Activated B cell treated with CpG ODN at 0.5 μM for 24 hours (primary cell): ENCODE results near the gene PITHD1. TPM values are rescaled to one million over a fixed set of nuclear protein-coding genes. Genes with fewer than 3 reads are reported as not detected.
A peak's percentile ranks its signal among the peaks of the same experiment; 100 is the strongest.

ENCODE experiments used
- ATAC-seq: fragments of 200-7000 bp; cut with Tn5 transposase; one replicate; pipeline ENCODE4 v1.10.0; 2021; ENCODE audit warnings: low read depth, mild to moderate bottlenecking, moderate library complexity
- CTCF ChIA-PET: fragments of 350-600 bp; sonication (Branson Sonifier 250); formaldehyde crosslinking; loops from one replicate; lab custom pipeline; 2021; ENCODE audit warnings: antibody characterized with exemption; lab: Charles Lee
- POLR2A ChIA-PET: fragments of 350-600 bp; sonication (Branson Sonifier 250); formaldehyde crosslinking; loops from one replicate; lab custom pipeline; 2021; ENCODE audit warnings: antibody characterized with exemption; lab: Charles Lee
- DNase-seq: peaks from one replicate; pipeline ENCODE4 v3.0.0; 2022
- H3K27ac Mint-ChIP-seq: one replicate; pipeline ENCODE4 v1.8.0; 2020; ENCODE audit warnings: mixed read lengths
- H3K27me3 Mint-ChIP-seq: one replicate; pipeline ENCODE4 v1.8.0; 2021; ENCODE audit warnings: mixed read lengths
- H3K36me3 Mint-ChIP-seq: one replicate; pipeline ENCODE4 v1.8.0; 2021; ENCODE audit warnings: low read depth, mixed read lengths
- H3K4me1 Mint-ChIP-seq: one replicate; pipeline ENCODE4 v1.8.0; 2021; ENCODE audit warnings: mixed read lengths
- H3K4me3 Mint-ChIP-seq: one replicate; pipeline ENCODE4 v1.8.0; 2020; ENCODE audit warnings: mild to moderate bottlenecking, mixed read lengths
- H3K9me3 Mint-ChIP-seq: one replicate; pipeline ENCODE4 v1.8.0; 2020; ENCODE audit warnings: mixed read lengths
- intact Hi-C: fragments of 100-400 bp; cut with micrococcal nuclease; formaldehyde crosslinking; loops from one replicate; pipeline ENCODE4 v1.15.1; 2024
- total RNA-seq: library from RNA; stranded (reverse); gene quantifications from 2 replicates; pipeline ENCODE4 v1.2.3, GENCODE V29; 2022
- TF ChIP-seq, protein P1 (sequence below): fragments of 200-600 bp; IDR thresholded peaks from one replicate; pipeline ENCODE4 v1.8.0; 2022; ENCODE audit warnings: antibody characterized with exemption, mild to moderate bottlenecking

The PITHD1 gene
- total RNA-seq, 1 donor from 2014 or later: 58.7 TPM

DNA sequence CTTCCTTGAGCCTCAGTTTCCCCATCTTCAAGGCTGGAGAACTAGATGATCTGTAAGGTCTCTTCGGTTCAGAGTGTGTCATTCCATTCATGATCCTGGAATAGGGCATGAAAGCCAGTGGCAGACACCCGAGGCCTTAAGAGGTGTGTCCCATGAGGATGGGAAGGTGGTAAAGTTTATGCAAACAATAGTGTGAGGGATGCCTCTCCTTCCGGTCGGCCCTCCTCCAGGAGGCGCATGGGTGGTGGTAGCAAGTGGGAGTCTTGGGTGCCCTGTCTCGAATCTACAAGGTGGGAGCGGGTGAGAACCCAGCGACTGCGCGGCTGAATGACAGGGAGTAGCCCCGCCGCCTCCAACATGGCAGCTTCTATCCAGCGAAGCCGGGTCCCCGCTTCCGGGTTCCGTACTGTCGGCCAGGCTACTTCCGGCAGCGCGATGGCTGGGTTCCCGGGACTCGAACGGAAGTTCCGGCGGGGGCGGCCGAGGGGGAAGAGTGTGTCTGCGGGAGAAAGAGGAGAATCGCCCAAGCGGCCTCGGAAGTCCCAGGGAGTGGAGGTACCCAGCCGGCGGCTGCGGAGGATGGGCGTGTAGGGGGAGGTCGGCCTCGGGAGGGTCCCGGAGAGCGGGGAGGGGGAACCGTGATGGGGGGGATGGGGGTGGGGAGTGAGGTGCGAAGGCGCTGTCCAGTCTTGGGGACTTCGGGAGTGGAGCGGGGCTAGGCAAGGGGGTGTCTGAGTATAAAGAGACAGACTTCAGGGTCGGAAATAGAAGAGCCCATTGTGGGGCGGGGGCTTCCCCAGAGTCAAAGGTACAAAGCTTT lies 12.7 kb downstream of the PITHD1 start, which contains the start of gene LYPLA2:
LYPLA2 (plus strand) TSS at position 450 of the 820 bp plus-strand sequence. CDS start 1,538 bp downstream, outside the sequence.
- peak; percentile 90 for ATAC-seq

DNA sequence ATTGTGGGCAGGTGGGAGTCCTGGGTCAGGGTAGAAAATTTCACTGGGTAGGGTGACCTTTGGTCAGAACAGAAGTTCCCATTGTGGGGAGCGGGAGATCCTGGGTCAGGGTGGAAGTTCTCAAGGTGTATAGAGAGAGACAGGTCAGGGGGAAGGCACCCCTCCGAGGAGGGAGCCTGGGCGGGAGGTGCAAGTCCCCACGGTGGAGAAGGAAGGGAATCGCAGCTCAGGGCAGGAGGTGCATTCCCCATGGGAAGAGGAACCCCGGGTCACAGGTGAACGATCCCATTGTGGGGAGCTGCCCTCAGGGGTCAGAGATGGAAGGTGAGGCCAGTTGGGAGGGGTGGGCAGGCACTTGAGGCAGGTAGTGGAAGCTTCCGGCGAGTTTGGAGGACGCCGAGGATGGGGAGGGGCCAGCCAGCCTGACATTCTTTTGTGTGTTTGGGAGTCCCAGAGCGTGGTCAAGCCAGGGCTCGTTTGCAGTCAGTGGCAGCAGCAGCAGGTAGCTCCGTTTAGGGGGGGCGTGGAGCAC lies 13.4 kb downstream of the PITHD1 start:
- ATAC-seq (peak; percentile 26), DNase-seq (no peak)
- ChIA-PET POLR2A (interaction anchor here (0.7 to 6.2 kb wide), 13 partner anchors 8 to 188 kb away, joined by 3 to 61 read pairs (median 5); partner anchors contain the start of genes CNR2, GALE, HMGCL and PITHD1), CTCF (interaction anchor here (0.5 to 1.5 kb wide), 4 partner anchors 12 to 597 kb away, joined by 3 to 5 read pairs (median 4); no protein-coding TSS in a partner anchor)
- H3K36me3 Mint-ChIP-seq: peaks cover 58% of the 10 kb centered on the region
- TF ChIP-seq, protein P1, sequence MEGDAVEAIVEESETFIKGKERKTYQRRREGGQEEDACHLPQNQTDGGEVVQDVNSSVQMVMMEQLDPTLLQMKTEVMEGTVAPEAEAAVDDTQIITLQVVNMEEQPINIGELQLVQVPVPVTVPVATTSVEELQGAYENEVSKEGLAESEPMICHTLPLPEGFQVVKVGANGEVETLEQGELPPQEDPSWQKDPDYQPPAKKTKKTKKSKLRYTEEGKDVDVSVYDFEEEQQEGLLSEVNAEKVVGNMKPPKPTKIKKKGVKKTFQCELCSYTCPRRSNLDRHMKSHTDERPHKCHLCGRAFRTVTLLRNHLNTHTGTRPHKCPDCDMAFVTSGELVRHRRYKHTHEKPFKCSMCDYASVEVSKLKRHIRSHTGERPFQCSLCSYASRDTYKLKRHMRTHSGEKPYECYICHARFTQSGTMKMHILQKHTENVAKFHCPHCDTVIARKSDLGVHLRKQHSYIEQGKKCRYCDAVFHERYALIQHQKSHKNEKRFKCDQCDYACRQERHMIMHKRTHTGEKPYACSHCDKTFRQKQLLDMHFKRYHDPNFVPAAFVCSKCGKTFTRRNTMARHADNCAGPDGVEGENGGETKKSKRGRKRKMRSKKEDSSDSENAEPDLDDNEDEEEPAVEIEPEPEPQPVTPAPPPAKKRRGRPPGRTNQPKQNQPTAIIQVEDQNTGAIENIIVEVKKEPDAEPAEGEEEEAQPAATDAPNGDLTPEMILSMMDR: no peak
- H3K4me1 Mint-ChIP-seq: peaks cover 26% of the 10 kb centered on the region
- H3K4me3 Mint-ChIP-seq: peak overlapping the region; percentile 99
- intact Hi-C loops: loop anchor here (1.0 to 2.0 kb wide), 3 partner anchors 9 to 41 kb away; partner anchors contain the start of genes GALE and PITHD1
- H3K9me3 Mint-ChIP-seq: no peaks in the 10 kb centered on the region
- H3K27me3 Mint-ChIP-seq: no peaks in the 10 kb centered on the region
- peak overlapping the region; percentile 95 for H3K27ac Mint-ChIP-seq

More for the DNA sequence above, 12.7 kb downstream of the PITHD1 start, which contains the start of gene LYPLA2:
- Mint-ChIP-seq H3K27me3 (no peaks in the 10 kb centered on the region), H3K27ac (peak within 1 kb of the TSS; percentile 95), H3K9me3 (no peaks in the 10 kb centered on the region), H3K4me1 (peaks cover 26% of the 10 kb centered on the region), H3K36me3 (peaks cover 62% of the 10 kb centered on the region), H3K4me3 (peak within 1 kb of the TSS; percentile 99)
- intact Hi-C loops: loop anchor here (1.0 to 2.0 kb wide), 3 partner anchors 9 to 40 kb away; partner anchors contain the start of genes GALE and PITHD1
- TF ChIP-seq, protein P1: no peak
- CTCF ChIA-PET: interaction anchor here (0.5 to 1.5 kb wide), 6 partner anchors 13 to 596 kb away, joined by 3 to 5 read pairs (median 4); no protein-coding TSS in a partner anchor
- POLR2A ChIA-PET: interaction anchor here (0.6 to 6.2 kb wide), 15 partner anchors 10 to 1906 kb away, joined by 3 to 61 read pairs (median 5); partner anchors contain the start of genes CNR2, GALE, HMGCL and HNRNPR
- DNase-seq: peak; percentile 81

DNA sequence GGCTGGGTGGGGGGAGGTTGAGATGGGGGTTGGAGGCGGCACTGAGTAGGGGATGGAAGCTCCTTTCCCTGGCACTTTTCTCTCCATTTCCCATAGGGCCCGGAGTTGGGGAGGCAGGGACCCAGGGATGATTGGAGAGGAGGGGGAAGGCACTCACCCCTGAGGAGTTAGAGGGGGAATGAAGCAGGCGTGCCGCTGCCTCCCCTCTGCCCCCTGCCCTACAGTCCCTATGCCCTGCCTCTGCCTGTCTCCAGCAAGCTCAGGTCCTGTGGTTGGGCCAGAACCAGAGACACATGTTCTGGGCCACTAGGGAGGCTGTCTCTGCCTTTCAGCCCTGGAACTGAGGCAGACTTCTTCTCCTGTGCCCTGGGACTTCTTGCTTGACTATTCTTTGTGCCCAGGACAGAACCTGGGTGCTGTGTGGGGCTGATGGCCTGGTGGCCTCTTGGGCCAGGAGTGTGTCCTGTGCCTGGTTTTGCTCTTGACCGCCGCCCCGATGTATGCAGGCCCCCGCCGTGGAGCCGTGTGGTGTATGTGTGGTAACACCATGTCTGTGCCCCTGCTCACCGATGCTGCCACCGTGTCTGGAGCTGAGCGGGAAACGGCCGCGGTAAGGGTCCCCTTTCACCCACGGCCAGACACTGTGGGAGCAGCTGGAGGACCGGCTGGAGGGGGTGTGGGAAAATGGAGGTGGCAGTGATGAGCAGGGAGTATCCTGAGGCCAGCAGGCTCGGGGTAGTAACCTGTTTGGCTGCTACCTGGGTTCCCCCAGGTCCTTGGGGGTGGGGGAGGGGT lies 14.1 kb downstream of the PITHD1 start:
- H3K27ac Mint-ChIP-seq: peak overlapping the region; percentile 95
- POLR2A ChIA-PET: interaction anchor here (0.7 to 6.2 kb wide), 8 partner anchors 8 to 188 kb away, joined by 3 to 61 read pairs (median 6); partner anchors contain the start of genes CNR2, GALE, HMGCL and PITHD1
- H3K4me1 Mint-ChIP-seq: peaks cover 26% of the 10 kb centered on the region
- peak overlapping the region; percentile 99 for H3K4me3 Mint-ChIP-seq
- H3K9me3 Mint-ChIP-seq: no peaks in the 10 kb centered on the region
- peaks cover 56% of the 10 kb centered on the region for H3K36me3 Mint-ChIP-seq
- CTCF ChIA-PET: interaction anchor here (1.0 to 1.5 kb wide), 3 partner anchors 12 to 124 kb away, joined by 3 to 4 read pairs (median 3); no protein-coding TSS in a partner anchor
- H3K27me3 Mint-ChIP-seq: no peaks in the 10 kb centered on the region
- ATAC-seq (no peak), DNase-seq (no peak)
- TF ChIP-seq, protein P1: no peak
- intact Hi-C loops: no loop called here

DNA sequence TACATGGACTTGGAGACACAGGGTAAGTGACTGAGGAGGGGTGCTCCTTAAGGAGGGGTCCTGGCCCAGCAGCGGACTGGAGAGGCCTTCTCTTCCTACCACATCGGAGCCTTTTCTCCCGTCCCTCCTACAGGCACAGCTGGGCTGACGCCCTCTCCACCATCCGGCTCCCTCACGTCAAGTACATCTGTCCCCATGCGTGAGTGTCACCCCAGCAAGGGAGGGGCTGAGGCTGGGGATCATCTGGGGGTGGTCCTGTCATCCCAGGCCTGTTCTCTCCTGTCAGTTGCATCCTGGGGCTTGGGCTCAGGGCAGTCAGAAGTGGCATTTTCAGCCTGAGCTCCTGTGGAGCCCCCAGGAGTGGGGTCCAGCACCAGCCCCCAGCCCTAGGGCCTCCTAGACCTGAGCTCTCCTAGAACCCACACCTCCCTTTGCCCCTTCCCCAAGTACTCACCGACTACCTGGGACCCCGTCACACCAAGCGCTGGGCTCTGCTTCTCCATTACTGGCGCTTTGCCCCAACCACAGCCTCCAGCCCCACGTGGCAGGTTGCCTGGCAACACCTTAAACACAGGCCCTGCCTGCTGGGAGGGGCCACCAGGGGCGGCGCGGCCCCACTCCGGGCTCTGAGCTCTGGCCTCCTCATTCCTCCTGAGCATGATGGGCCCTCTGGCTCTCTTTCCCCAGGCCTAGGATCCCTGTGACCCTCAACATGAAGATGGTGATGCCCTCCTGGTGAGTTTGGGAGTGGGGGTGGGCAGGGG lies 15.0 kb downstream of the PITHD1 start:
- intact Hi-C loops: no loop called here
- Mint-ChIP-seq H3K4me1 (peaks cover 26% of the 10 kb centered on the region), H3K36me3 (peaks cover 54% of the 10 kb centered on the region), H3K4me3 (no peak overlapping the region), H3K9me3 (no peaks in the 10 kb centered on the region), H3K27ac (no peak overlapping the region), H3K27me3 (no peaks in the 10 kb centered on the region)
- TF ChIP-seq, protein P1: no peak
- ChIA-PET CTCF (no interaction called here), POLR2A (interaction anchor here (0.7 to 6.2 kb wide), 2 partner anchors 15 to 32 kb away, joined by 4 to 61 read pairs; partner anchors contain the start of gene PITHD1)
- no peak for DNase-seq
- ATAC-seq: no peak
